HFF-Myc (cell line): ENCODE measurements around the gene SERPINA9.
"Not testable (repeated sequence)": the region's sequence is repeated elsewhere in the genome, so short reads cannot be mapped to it uniquely, and the experiment has no call there.

Source experiments
- DNase-seq: peaks from one replicate; pipeline ENCODE4 v3.0.0-alpha.2; 2011; ENCODE audit warnings: low read depth; ENCODE audit errors: extremely low read depth
- H3K4me3 ChIP-seq: replicated peaks from 2 replicates; pipeline ENCODE4 v1.5.1; 2011; ENCODE audit warnings: low read depth, mild to moderate bottlenecking, control low read depth, low read length
- TF ChIP-seq, protein P1 (sequence below): IDR thresholded peaks from 2 replicates; pipeline ENCODE4 v1.5.1; 2012; ENCODE audit warnings: mild to moderate bottlenecking, low read depth, low read length, control low read depth; ENCODE audit errors: missing control alignments

Gene SERPINA9

DNA sequence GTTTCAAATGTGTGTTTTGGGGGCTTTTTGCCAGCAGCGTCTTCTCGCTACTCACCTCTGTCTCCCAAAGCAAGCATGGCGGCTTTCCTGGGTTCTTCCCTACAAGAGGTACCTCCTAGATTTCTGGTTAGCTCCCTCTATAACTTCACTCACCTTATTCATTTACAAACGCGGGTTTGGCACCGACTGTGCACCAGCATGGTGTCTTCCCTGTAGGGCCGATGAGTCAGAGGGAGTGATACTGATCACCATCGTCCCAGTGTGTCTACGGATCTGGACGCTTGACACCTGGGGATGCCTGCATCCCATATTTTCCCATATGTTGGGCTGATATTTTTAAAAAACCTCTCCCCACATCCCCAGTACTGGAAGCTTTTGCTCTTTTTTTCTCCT is 41.2 kb upstream of the SERPINA9 start:
- H3K4me3 ChIP-seq: no peak overlapping the region
- TF ChIP-seq, protein P1, sequence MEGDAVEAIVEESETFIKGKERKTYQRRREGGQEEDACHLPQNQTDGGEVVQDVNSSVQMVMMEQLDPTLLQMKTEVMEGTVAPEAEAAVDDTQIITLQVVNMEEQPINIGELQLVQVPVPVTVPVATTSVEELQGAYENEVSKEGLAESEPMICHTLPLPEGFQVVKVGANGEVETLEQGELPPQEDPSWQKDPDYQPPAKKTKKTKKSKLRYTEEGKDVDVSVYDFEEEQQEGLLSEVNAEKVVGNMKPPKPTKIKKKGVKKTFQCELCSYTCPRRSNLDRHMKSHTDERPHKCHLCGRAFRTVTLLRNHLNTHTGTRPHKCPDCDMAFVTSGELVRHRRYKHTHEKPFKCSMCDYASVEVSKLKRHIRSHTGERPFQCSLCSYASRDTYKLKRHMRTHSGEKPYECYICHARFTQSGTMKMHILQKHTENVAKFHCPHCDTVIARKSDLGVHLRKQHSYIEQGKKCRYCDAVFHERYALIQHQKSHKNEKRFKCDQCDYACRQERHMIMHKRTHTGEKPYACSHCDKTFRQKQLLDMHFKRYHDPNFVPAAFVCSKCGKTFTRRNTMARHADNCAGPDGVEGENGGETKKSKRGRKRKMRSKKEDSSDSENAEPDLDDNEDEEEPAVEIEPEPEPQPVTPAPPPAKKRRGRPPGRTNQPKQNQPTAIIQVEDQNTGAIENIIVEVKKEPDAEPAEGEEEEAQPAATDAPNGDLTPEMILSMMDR: no peak
- no peak for DNase-seq

DNA sequence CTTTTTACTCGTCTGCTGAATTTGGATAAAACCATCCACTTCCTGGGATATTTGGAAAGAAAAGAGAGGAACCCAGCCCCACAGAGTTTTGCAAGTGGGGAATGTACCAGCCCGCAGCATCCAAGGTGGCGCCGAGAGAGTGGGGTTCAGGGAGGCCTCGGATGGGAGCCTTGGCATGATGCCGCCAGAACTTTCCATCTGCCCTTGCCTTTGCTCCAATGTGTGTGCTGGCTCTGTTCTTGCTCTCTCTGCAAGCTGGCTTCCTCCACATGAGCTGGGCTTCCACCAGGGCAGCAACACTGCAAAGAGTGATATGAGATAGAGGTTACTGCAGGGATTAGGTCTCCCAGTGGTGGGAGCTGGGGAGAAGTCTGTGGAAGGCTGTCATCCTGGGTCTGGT is 39.9 kb upstream of the SERPINA9 start:
- H3K4me3 ChIP-seq: no peak overlapping the region
- DNase-seq: no peak
- TF ChIP-seq, protein P1: no peak

DNA sequence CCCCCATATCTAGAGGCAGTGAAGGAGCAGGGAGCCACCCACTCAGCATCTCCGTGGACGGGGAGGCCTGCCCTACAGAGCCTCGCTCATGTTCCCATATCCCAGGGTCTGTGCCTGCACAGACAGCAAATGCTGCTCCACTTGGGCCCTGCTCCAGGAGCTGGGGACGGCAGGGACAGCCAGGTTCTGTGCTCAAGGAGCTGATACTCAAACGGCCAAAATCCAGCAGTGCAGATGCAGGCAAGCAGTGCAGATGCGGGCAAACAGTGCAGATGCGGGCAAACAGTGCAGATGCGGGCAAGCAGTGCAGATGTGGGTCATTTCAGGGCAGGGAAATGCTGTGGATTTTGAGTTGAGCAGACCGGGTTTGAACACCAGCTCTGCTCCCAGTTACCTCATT is 39.4 kb upstream of the SERPINA9 start:
- no peak overlapping the region for H3K4me3 ChIP-seq
- TF ChIP-seq, protein P1: no peak
- no peak for DNase-seq

DNA sequence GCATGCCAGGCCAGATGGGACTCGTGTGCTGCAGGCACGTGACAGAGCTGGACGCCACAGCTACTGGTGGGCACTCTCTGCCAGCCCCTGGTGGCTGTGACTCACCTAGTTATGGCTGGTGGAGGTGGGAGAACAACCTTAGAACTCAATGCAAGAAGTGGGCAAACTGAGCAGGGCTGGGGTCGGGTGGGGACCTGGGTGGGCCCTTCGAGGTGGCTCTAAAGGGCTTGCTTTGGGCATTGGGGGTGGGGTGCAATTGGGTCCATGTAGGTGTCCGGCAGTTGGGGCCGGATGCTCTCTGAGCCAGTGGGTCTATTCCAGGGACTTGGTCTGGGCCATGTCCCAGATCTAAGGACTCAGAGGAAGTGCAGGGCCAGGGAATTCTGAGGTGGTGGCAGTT is 38.4 kb upstream of the SERPINA9 start:
- no peak overlapping the region for H3K4me3 ChIP-seq
- no peak for DNase-seq
- TF ChIP-seq, protein P1: no peak

DNA sequence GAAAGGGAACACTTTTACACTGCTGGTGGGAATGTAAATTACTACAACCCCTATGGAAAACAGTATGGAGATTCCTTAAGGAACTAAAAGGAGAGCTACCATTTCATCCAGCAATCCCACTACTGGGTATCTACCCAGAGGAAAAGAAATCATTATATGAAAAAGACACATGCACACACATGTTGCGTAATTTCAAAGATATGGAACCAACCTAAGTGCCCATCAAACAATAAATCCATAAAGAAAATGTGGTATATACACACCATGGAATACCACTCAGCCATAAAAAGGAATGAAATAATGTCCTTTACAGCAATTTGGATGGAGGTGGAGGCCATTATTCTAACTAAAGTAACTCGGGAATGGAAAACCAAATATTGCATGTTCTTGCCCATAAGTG is 34.5 kb upstream of the SERPINA9 start:
- DNase-seq, H3K4me3 ChIP-seq: not testable (repeated sequence)

DNA sequence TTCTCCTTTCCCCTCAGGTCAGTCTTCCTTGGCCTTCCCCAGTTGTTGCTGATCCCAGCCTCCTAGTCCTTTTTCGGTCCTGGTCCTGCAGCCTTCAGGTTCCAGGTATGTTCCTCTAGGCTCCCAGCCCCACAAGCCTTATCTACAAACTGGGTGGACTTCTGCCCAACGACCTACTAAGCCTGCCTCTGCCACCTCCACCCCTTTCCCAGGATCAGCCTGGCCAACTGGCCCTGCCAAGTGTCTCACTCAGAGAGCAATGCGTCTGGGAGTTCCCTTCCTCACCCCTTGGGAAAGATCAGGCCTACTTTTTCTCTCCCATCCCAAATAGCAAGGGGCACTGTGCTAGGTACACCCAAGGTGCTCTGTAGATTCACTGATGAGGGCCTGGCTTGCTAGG is 33.4 kb upstream of the SERPINA9 start, which contains the start of gene SERPINA12:
SERPINA12 (minus strand) TSS at position 114 of the 400 bp plus-strand sequence. CDS start 11,072 bp downstream, outside the sequence.
- TF ChIP-seq, protein P1: no peak

DNA sequence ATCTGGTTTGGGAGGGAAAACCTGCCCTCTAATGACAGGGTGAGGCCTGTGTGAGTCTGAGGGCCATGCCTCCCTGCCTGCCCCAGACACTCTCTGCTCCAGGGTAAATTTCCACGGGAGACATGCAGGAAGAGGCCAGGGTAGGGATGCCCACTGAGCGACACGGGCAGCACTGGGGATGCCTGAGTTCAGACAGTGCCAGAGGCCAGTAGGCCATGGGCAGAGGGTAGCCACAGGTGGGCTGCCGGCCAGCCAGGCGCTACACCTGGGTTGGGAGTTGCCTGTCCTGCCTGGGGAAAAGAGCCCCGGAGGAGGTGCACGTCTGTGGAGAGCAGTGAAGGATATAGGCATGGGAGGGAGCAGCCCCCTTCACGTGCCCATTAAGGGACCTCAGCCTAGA is 29.6 kb upstream of the SERPINA9 start:
- TF ChIP-seq, protein P1: no peak
- no peak for DNase-seq
- no peak overlapping the region for H3K4me3 ChIP-seq

More for the DNA sequence above, 33.4 kb upstream of the SERPINA9 start, which contains the start of gene SERPINA12:
- DNase-seq: no peak
- no peak within 1 kb of the TSS for H3K4me3 ChIP-seq

DNA sequence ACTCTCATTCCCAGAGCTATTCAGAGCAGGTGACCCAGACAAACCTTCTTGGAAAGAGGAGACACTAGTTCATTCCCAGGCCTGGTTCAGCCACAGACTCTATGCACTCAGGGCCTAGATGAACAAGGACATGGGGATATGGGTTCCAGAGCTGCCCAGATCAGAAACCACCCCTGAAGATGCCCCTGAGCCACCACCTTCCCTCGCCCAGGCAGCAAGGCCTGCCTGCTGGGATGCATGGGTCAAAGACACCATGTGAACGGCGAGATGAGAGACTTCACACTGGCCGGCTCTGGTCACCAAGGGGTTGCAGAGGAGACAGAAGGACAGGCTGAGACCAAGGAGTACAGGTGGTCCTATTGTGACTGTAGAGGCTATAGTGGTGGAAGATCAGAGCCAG is 29.2 kb upstream of the SERPINA9 start:
- DNase-seq: no peak
- TF ChIP-seq, protein P1: no peak

More for the DNA sequence above, 29.2 kb upstream of the SERPINA9 start:
- no peak overlapping the region for H3K4me3 ChIP-seq
